Caco-2 (cell line): ENCODE data around the gene SELENOV. TPM values are rescaled to one million over a fixed set of nuclear protein-coding genes. Genes with fewer than 3 reads are reported as not detected.

Experiments used
- BruUV-seq: library from RNA; stranded (reverse); fragments of 400-500 nt; replicated peaks from 2 replicates; lab custom pipeline; 2021; lab: Mats Ljungman, UMichigan
- CTCF ChIA-PET: fragments of 300-600 bp; sonication (Branson Sonifier 250); formaldehyde crosslinking; loops from one replicate; lab custom pipeline; 2022; ENCODE audit warnings: antibody characterized with exemption; lab: Charles Lee
- POLR2A ChIA-PET: fragments of 300-600 bp; sonication (Branson Sonifier 250); formaldehyde crosslinking; loops from one replicate; lab custom pipeline; 2022; ENCODE audit warnings: antibody characterized with exemption; lab: Charles Lee
- DNase-seq, 2 experiments: peaks; one replicate each; pipeline versions ENCODE4 v3.0.0 to v3.0.0-alpha.2; 2020 to 2022
- H3K27me3 ChIP-seq: replicated peaks from 2 replicates; pipeline ENCODE4 v1.6.0; 2011; ENCODE audit warnings: low read length; ENCODE audit not compliant: control insufficient read depth, insufficient read depth
- H3K36me3 ChIP-seq: 2 replicates; pipeline ENCODE4 v1.5.1; 2011; ENCODE audit warnings: low read length; ENCODE audit not compliant: control insufficient read depth, insufficient read depth
- H3K4me1 ChIP-seq: fragments of 250-450 bp; sonication (Bioruptor Pico); 2 replicates; pipeline ENCODE4 v1.5.1; 2020; ENCODE audit warnings: mild to moderate bottlenecking
- H3K4me3 ChIP-seq: 2 replicates; pipeline ENCODE4 v1.5.1; 2011; ENCODE audit warnings: low read depth, mild to moderate bottlenecking, control low read depth, low read length
- H3K9me3 ChIP-seq: fragments of 250-450 bp; sonication (Bioruptor Pico); 2 replicates; pipeline ENCODE4 v1.5.1; 2020; ENCODE audit warnings: mild to moderate bottlenecking, moderate library complexity
- H3K27ac Mint-ChIP-seq: one replicate; pipeline ENCODE4 v1.8.0; 2022; ENCODE audit warnings: mixed read lengths; ENCODE audit not compliant: unreplicated experiment
- H3K27me3 Mint-ChIP-seq: one replicate; pipeline ENCODE4 v1.8.0; 2022; ENCODE audit warnings: mixed read lengths; ENCODE audit not compliant: insufficient read depth, unreplicated experiment
- H3K36me3 Mint-ChIP-seq: one replicate; pipeline ENCODE4 v1.8.0; 2022; ENCODE audit warnings: mild to moderate bottlenecking, mixed read lengths; ENCODE audit not compliant: insufficient read depth, unreplicated experiment
- H3K4me1 Mint-ChIP-seq: one replicate; pipeline ENCODE4 v1.8.0; 2022; ENCODE audit warnings: low read depth, mixed read lengths; ENCODE audit not compliant: unreplicated experiment
- H3K4me3 Mint-ChIP-seq: one replicate; pipeline ENCODE4 v1.8.0; 2022; ENCODE audit warnings: mild to moderate bottlenecking, moderate library complexity, mixed read lengths; ENCODE audit not compliant: unreplicated experiment
- H3K9me3 Mint-ChIP-seq: one replicate; pipeline ENCODE4 v1.8.0; 2022; ENCODE audit warnings: mixed read lengths; ENCODE audit not compliant: unreplicated experiment
- CTCF ChIP-seq, 2 experiments: fragments of 200-600 bp in 1 of 2; IDR thresholded peaks; 1 replicate in 1 of 2; 2 replicates in 1 of 2; pipeline versions ENCODE4 v1.5.1 to v1.8.0; 2011 to 2022; ENCODE audit warnings: antibody characterized with exemption in 1 of 2, control low read depth in 1 of 2, inconsistent platforms in 1 of 2, low read depth in 1 of 2, low read length in 1 of 2, mild to moderate bottlenecking in 1 of 2, moderate library complexity in 1 of 2; ENCODE audit not compliant: insufficient read depth in 1 of 2, severe bottlenecking in 1 of 2, unreplicated experiment in 1 of 2
- intact Hi-C: fragments of 100-400 bp; cut with micrococcal nuclease; formaldehyde crosslinking; loops from one replicate; pipeline ENCODE4 v1.10.0; 2022; ENCODE audit not compliant: unreplicated experiment
- total RNA-seq: library from RNA; stranded (reverse); gene quantifications from 2 replicates; pipeline ENCODE4 v1.2.3, GENCODE V29; 2022

The SELENOV gene
- total RNA-seq, 1 experiment from 2014 or later = 1.6 TPM

- intact Hi-C loops = no loop called here
- Histone ChIP-seq H3K9me3 (no peaks in the 10 kb centered on the region), H3K4me3 (no peak overlapping the region), H3K27me3 (no peaks in the 10 kb centered on the region; the same call in 1 of the 2 replicates), H3K36me3 (no peaks in the 10 kb centered on the region), H3K4me1 (no peaks in the 10 kb centered on the region)
- Mint-ChIP-seq H3K36me3 (no peaks in the 10 kb centered on the region), H3K27me3 (peaks cover 5% of the 10 kb centered on the region), H3K4me1 (peaks cover 8% of the 10 kb centered on the region), H3K9me3 (no peaks in the 10 kb centered on the region), H3K27ac (no peak overlapping the region), H3K4me3 (no peak overlapping the region)
- no TSS peak for BruUV-seq
- no peak for TF ChIP-seq CTCF (IDR thresholded peaks at IDR 0.05; ENCODE audit: insufficient read depth in 1 of 2, low read depth in 1 of 2, low read length in 1 of 2, severe bottlenecking in 1 of 2, unreplicated experiment in 1 of 2)
- DNase-seq = no peak
- CTCF ChIA-PET = no interaction called here
- POLR2A ChIA-PET = no interaction called here
Measured at GRCh38 chr19:39566064-39566463, 51.1 kb downstream of the SELENOV start.

- Histone ChIP-seq H3K4me3 (no peak overlapping the region), H3K9me3 (0 out of 2 replicates have a peak, but pooled peaks cover 3% of the 10 kb centered on the region), H3K27me3 (no peaks in the 10 kb centered on the region; the same call in 1 of the 2 replicates), H3K36me3 (no peaks in the 10 kb centered on the region), H3K4me1 (no peaks in the 10 kb centered on the region)
- Mint-ChIP-seq H3K9me3 (peaks cover 13% of the 10 kb centered on the region), H3K27ac (no peak overlapping the region), H3K27me3 (peaks cover 5% of the 10 kb centered on the region), H3K4me3 (no peak overlapping the region), H3K36me3 (no peaks in the 10 kb centered on the region), H3K4me1 (peaks cover 8% of the 10 kb centered on the region)
- intact Hi-C loops = no loop called here
- no peak for DNase-seq
- no TSS peak for BruUV-seq
- ChIA-PET CTCF (no interaction called here), POLR2A (no interaction called here)
- TF ChIP-seq CTCF (IDR thresholded peaks at IDR 0.05; ENCODE audit: insufficient read depth in 1 of 2, low read depth in 1 of 2, low read length in 1 of 2, severe bottlenecking in 1 of 2, unreplicated experiment in 1 of 2) = no peak
Measured at GRCh38 chr19:39568604-39569003, 53.7 kb downstream of the SELENOV start.

Other genes with a start within 250 kb of the SELENOV start
- not detected in 2 replicates for gene IFNL2, start 246.7 kb upstream of the SELENOV start, total RNA-seq
- gene IFNL1, start 218.7 kb upstream of the SELENOV start, total RNA-seq = not detected in 2 replicates
- 21.1 and 21.2 TPM in 2 replicates for gene LRFN1, start 194.3 kb upstream of the SELENOV start, total RNA-seq
- 0.91 TPM in 1 of 2 replicates, not detected in the other for gene GMFG, start 179.1 kb upstream of the SELENOV start, total RNA-seq
- gene SAMD4B, start 172.7 kb upstream of the SELENOV start, total RNA-seq = 132 and 147 TPM in 2 replicates
- gene PAF1, start 124.0 kb upstream of the SELENOV start, total RNA-seq = 57.9 and 59.0 TPM in 2 replicates
- gene MED29, start 123.8 kb upstream of the SELENOV start, total RNA-seq = 50.3 and 50.8 TPM in 2 replicates
- gene ZFP36, start 108.3 kb upstream of the SELENOV start, total RNA-seq = 25.8 and 29.7 TPM in 2 replicates
- 49.8 and 64.1 TPM in 2 replicates for gene PLEKHG2, start 102.5 kb upstream of the SELENOV start, total RNA-seq
- gene RPS16, start 79.2 kb upstream of the SELENOV start, total RNA-seq = 2,801 and 3,019 TPM in 2 replicates
- gene SUPT5H, start 69.6 kb upstream of the SELENOV start, total RNA-seq = 171 and 188 TPM in 2 replicates
- 152 and 162 TPM in 2 replicates for gene TIMM50, start 34.3 kb upstream of the SELENOV start, total RNA-seq
- 1.7 and 2.7 TPM in 2 replicates for gene DLL3, start 16.2 kb upstream of the SELENOV start, total RNA-seq
- gene EID2B, start 17.7 kb downstream of the SELENOV start, total RNA-seq = 2.1 and 2.8 TPM in 2 replicates
- 21.7 and 26.3 TPM in 2 replicates for gene EID2, start 25.0 kb downstream of the SELENOV start, total RNA-seq
- gene LGALS13, start 87.4 kb downstream of the SELENOV start, total RNA-seq = not detected in 2 replicates
- gene LGALS16, start 140.8 kb downstream of the SELENOV start, total RNA-seq = not detected in 2 replicates
- 1.2 and 2.4 TPM in 2 replicates for gene LGALS14, start 189.3 kb downstream of the SELENOV start, total RNA-seq
- gene CLC, start 222.9 kb downstream of the SELENOV start, total RNA-seq = not detected in 2 replicates